OCI-LY3 (cell line): Measurements from ENCODE around the gene HS3ST3A1.

Experiments
- EZH2phosphoT487 ChIP-seq: fragments of 200-600 bp; shearing (Covaris generic); IDR thresholded peaks from 2 replicates; pipeline ENCODE4 v1.6.1; 2018; ENCODE audit warnings: antibody characterized with exemption, mixed run types, low read depth
- TF ChIP-seq, protein P1 (sequence below): fragments of 200-600, 300-600 bp; sonication (generic); IDR thresholded peaks from 2 replicates; pipeline ENCODE4 v1.5.1; 2014; ENCODE audit warnings: antibody characterized with exemption, low read length, low read depth

DNA sequence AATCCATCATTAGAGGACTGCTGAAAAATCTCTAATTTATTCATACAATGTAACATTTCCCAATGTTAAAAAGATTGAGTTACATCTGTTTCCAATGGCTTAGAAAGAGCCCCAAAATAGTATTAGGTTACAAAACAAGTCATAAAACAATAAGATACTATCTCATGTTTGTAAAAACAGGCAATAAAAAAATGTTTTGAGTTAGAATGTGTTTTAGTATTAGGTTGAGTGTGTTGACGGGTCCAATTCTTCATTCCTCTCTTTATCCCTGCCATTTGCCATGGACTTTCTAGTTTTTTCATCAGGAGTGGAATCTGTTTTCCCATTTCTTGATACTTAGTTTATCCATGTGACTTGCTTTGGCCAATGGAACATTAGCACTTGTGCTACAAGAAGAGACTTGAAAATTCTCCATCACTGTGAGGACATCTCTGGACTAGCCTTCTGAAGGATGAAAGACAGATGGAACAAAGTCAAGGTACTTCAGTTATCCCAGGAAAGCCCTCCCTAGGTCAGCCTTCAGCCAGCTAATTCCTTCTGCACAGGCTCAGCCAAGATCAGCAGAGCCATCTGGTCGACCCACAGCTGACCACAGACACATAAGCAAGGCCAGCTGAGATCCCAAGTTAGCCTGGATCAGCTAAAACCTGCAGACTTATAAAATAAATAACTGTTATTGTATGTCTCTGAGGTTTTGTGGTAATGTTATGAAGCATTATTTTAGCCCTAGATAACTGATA lies 83.3 kb downstream of the HS3ST3A1 start:
- TF ChIP-seq, protein P1, sequence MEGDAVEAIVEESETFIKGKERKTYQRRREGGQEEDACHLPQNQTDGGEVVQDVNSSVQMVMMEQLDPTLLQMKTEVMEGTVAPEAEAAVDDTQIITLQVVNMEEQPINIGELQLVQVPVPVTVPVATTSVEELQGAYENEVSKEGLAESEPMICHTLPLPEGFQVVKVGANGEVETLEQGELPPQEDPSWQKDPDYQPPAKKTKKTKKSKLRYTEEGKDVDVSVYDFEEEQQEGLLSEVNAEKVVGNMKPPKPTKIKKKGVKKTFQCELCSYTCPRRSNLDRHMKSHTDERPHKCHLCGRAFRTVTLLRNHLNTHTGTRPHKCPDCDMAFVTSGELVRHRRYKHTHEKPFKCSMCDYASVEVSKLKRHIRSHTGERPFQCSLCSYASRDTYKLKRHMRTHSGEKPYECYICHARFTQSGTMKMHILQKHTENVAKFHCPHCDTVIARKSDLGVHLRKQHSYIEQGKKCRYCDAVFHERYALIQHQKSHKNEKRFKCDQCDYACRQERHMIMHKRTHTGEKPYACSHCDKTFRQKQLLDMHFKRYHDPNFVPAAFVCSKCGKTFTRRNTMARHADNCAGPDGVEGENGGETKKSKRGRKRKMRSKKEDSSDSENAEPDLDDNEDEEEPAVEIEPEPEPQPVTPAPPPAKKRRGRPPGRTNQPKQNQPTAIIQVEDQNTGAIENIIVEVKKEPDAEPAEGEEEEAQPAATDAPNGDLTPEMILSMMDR = no peak
- TF ChIP-seq EZH2phosphoT487 = no peak
